HG03066 (cell line): ENCODE results near the gene DNAH3.
"Not testable (repeated sequence)": the region's sequence is repeated elsewhere in the genome, so short reads cannot be mapped to it uniquely, and the experiment has no call there.

Experiments
- ATAC-seq: cut with Tn5 transposase; IDR thresholded peaks from one replicate; pipeline ENCODE4 v1.9.1; 2021; ENCODE audit warnings: low read depth; ENCODE audit not compliant: unreplicated experiment

The DNAH3 gene

DNA sequence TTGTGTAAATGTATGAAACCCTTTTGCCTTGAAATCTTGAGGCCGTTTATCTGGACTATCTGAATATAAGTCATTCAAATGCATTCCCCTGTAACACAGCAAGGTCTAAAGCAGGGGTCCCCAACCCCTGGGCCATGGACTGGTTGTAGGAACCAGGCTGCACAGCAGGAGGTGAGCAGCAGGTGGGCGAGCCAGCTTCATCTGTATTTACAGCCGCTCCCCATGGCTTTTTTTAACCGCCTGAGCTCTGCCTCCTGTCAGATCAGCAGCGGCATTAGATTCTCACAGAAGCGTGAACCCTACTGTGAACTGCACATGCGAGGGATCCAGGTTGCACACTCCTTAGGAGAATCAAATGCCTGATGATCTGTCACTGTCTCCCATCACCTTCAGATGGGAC lies 24.1 kb downstream of the DNAH3 start:
- no peak for ATAC-seq

- ATAC-seq, result no peak
Observed at GRCh38 chr16:21125191-21125590, 25.5 kb downstream of the DNAH3 start.

- no peak for ATAC-seq
Observed at GRCh38 chr16:21120976-21121520, 29.6 kb downstream of the DNAH3 start.

GRCh38 chr16:21117567-21117966 lies 33.1 kb downstream of the DNAH3 start:
- ATAC-seq, result no peak

GRCh38 chr16:21116148-21116693 lies 34.4 kb downstream of the DNAH3 start:
- no peak for ATAC-seq

DNA sequence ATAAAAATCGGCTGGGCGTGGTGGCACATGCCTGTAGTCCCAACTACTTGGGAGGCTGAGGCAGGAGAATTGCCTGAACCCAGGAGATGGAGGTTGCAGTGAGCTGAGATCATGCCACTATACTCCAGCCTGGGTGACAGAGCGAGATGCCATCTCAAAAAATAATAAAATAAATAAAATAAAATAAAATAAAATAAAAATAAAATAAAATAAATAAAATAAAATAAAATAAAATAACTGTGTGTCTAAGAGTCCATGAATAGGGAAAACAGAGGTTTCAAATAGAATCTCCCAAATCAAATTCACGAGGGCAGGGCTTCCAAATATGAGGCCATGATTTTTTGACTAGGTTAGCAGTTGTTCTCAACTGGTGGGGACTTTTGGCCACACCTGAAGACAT lies 35.1 kb downstream of the DNAH3 start:
- not testable (repeated sequence) for ATAC-seq

GRCh38 chr16:21103941-21104860 lies 46.4 kb downstream of the DNAH3 start:
- no peak for ATAC-seq

DNA sequence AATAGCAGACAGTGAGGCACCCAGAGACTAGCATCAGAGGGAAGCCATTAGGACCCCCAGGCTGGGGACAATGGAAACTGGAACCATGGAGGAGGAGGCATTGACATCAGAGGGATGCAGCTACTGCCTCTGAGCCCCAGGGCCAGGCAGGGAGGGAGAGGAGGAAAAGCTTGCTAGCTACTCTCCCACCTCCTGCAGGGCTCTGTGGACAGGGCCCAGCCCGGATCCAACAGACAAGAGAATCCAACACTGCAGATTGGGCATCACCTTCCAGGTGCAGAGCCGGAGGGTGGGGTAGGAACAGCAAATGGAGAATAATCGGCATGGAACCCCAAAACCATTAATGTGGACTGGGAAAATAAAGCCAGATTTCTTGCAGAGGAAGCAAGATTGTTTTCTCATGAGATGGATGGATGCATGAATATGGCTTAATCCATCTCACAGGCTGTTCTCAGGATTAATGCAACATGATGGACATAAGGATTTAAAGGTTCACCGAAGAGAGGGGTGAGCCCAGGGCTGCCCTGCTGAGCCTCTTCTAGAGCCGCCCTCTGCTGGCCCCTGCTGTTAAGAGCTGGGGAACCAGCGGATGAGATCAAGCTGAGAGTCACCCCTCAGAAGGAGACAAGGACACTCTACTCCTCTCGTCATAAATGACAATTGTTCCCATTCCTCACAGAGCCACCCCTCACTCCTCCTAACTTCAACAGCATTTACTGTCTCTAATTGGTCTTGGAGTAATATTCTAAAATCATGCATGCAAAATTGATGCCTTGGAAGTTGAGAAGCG lies 48.8 kb downstream of the DNAH3 start:
- no peak for ATAC-seq

GRCh38 chr16:21100447-21100846 lies 50.2 kb downstream of the DNAH3 start:
- no peak for ATAC-seq

DNA sequence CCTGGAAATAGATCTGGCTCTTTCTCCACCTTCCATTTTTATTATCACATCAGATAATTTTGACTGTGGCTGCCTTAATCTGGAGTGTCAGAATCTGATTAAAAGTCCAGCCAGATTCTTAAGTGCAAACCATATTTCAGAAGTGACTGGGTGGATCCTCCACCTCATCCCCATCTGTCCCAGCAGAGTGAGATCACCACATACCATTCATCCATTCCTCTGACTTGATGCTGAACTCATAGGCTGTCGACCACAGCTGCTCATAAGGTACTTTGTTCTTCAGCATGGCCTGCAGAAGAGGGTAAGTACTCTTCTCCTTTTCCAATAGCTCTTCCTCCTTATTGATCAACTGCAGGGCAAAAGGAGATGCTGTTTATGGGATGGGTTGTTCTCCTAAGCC lies 53.5 kb downstream of the DNAH3 start:
- no peak for ATAC-seq

DNA sequence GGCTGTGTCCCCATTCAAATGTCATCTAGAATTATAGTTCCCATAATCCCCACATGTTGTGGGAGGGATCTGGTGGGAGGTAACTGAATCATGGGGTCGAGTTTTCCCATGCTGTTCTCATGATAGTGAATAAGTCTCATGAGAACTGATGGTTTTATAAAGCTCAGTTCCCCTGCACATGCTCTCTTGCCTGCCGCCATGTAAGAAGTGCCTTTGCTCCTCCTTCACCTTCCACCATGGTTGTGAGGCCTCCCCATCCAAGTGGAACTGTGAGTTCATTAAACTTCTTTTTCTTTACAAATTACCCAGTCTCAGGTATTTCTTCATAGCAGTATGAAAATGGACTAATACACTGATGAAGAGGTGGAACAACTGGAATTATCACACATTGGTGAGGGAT lies 55.9 kb downstream of the DNAH3 start:
- not testable (repeated sequence) for ATAC-seq

DNA sequence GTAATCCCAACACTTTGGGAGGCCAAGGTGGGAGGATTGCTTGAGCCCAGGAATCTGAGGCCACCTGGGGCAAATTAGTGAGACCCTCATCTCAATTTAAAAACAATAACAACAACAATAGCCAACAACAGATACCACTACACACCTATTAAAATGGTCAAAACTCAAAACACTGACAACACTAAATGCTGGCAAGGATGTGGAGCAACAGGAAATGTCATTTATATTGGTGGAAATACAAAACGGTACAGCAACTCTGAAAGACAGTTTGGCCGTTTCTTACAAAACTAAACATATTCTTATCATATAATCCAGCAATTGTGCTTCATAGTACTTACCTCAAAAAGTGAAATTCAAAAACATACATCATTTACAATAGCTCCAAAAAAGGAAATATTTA lies 57.7 kb downstream of the DNAH3 start:
- ATAC-seq, result no peak

- ATAC-seq, result no peak
Observed at GRCh38 chr16:21088646-21089538, 61.8 kb downstream of the DNAH3 start.

DNA sequence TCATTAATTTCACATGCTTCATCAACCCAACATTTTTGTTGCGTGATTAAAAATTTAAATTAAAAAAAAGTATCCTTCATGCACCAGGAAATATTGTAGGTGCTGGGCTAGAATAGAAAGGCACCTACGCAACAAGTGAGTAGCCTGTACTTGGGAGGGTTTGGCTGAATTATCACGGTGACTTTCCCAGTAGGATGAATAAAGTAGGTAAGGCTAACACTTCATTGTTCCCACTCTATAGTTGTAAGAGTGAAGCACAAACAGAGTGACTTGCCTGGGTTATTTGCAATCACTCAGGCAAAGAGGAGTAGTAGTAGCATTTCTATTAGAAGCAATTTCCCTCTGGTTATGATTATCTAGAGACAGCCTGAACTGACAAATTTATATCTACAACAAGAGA lies 62.5 kb downstream of the DNAH3 start:
- ATAC-seq, result no peak

- ATAC-seq, result no peak
Observed at GRCh38 chr16:21084631-21085225, 65.9 kb downstream of the DNAH3 start.

DNA sequence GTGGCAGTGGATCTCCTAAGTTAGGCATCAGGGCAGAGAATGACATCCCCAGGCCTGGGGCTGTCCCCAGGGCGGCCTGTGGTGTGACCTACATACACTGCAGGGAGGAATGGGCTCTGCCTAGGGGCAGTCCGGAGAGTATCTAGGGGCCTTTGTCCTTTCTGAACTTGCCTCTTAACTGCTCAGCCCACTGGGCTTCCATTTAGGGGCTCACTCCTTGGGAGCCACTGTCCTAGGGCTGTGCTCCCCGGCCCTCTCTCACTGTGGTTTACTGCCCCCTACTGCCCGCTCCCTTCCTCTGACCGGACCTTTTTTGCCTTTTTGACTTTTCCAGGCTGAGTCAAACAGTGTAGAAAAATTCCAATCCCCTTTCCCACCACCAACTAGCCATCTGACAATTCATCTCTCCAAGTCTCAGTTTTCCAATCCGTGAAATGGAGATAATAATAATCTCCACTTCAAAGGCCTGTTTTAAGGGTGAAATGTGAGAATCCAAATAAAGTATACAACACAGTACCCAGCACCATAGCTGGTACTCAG lies 66.8 kb downstream of the DNAH3 start:
- ATAC-seq, result no peak

DNA sequence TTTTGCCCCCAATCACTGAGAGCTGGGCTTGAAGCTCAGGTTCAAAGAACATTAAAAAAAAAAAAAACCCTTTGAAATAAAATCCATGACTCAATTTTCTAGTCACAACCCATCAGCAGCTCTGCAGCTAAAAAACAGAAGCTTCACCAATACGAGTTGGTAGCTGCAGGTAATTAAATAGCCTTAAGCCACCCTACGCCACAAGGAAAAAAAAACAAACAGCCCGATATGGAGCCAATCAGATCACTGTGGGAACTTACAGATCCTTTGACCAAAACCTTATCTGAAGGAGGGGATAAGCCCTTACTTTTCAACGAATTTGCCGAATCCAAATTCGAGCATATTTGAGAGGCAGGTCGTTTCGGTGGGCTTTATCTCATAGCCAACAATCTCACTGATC lies 69.3 kb downstream of the DNAH3 start:
- no peak for ATAC-seq

- ATAC-seq, result no peak
Observed at GRCh38 chr16:21078563-21078962, 72.1 kb downstream of the DNAH3 start.

- ATAC-seq, result no peak
Observed at GRCh38 chr16:21076186-21076883, 74.3 kb downstream of the DNAH3 start.
